ENCODE data around the gene PTCH1.
A peak's percentile ranks its signal among the peaks of the same experiment; 100 is the strongest.

Gene PTCH1

GRCh38 chr9:95479330-95479729, 37.4 kb downstream of the PTCH1 start:
- no peaks in the 10 kb centered on the region for H3K9me3 Mint-ChIP-seq
- H3K27ac Mint-ChIP-seq = peak overlapping the region; percentile 94
- peaks cover 67% of the 10 kb centered on the region for H3K36me3 Mint-ChIP-seq (ENCODE audit: low read depth)
- no peak overlapping the region for H3K4me3 Mint-ChIP-seq
- H3K27me3 Mint-ChIP-seq (ENCODE audit: low read depth, poor library complexity) = peaks cover 2% of the 10 kb centered on the region
- no peak for TF ChIP-seq CTCF (IDR thresholded peaks at IDR 0.05)
- peaks cover 81% of the 10 kb centered on the region for H3K4me1 Mint-ChIP-seq
- no peak for DNase-seq

- Mint-ChIP-seq H3K36me3 (ENCODE audit: low read depth) (peaks cover 70% of the 10 kb centered on the region), H3K9me3 (no peaks in the 10 kb centered on the region), H3K4me1 (peaks cover 71% of the 10 kb centered on the region), H3K27ac (peak overlapping the region; percentile 94), H3K4me3 (peak overlapping the region; percentile 34), H3K27me3 (ENCODE audit: low read depth, poor library complexity) (peaks cover 2% of the 10 kb centered on the region)
- no peak for TF ChIP-seq CTCF (IDR thresholded peaks at IDR 0.05)
- no peak for DNase-seq
These were observed 38.4 kb downstream of the PTCH1 start for GRCh38 chr9:95478335-95478734.

- H3K36me3 Mint-ChIP-seq (ENCODE audit: low read depth) = peaks cover 74% of the 10 kb centered on the region
These were observed 38.9 kb downstream of the PTCH1 start for GRCh38 chr9:95477885-95478284.

GRCh38 chr9:95477441-95477840, 39.3 kb downstream of the PTCH1 start:
- H3K9me3 Mint-ChIP-seq = no peaks in the 10 kb centered on the region
- peaks cover 67% of the 10 kb centered on the region for H3K4me1 Mint-ChIP-seq
- peaks cover 78% of the 10 kb centered on the region for H3K36me3 Mint-ChIP-seq (ENCODE audit: low read depth)
- peaks cover 2% of the 10 kb centered on the region for H3K27me3 Mint-ChIP-seq (ENCODE audit: low read depth, poor library complexity)
- H3K4me3 Mint-ChIP-seq = no peak overlapping the region
- DNase-seq = no peak
- peak overlapping the region; percentile 94 for H3K27ac Mint-ChIP-seq
- no peak for TF ChIP-seq CTCF (IDR thresholded peaks at IDR 0.05)

More at GRCh38 chr9:95477885-95478284, 38.9 kb downstream of the PTCH1 start:
- peaks cover 2% of the 10 kb centered on the region for H3K27me3 Mint-ChIP-seq (ENCODE audit: low read depth, poor library complexity)
- no peak for DNase-seq
- H3K4me3 Mint-ChIP-seq = peak overlapping the region; percentile 34
- no peak for TF ChIP-seq CTCF (IDR thresholded peaks at IDR 0.05)
- H3K27ac Mint-ChIP-seq = peak overlapping the region; percentile 94
- no peaks in the 10 kb centered on the region for H3K9me3 Mint-ChIP-seq
- H3K4me1 Mint-ChIP-seq = peaks cover 67% of the 10 kb centered on the region

GRCh38 chr9:95468791-95469190, 48.0 kb downstream of the PTCH1 start:
- Mint-ChIP-seq H3K27me3 (ENCODE audit: low read depth, poor library complexity) (peaks cover 10% of the 10 kb centered on the region), H3K27ac (peak overlapping the region; percentile 70)
- TF ChIP-seq CTCF (IDR thresholded peaks at IDR 0.05) = no peak

GRCh38 chr9:95465115-95465514, 51.7 kb downstream of the PTCH1 start:
- no peak for TF ChIP-seq CTCF (IDR thresholded peaks at IDR 0.05)
- H3K27ac Mint-ChIP-seq = no peak overlapping the region
- H3K36me3 Mint-ChIP-seq (ENCODE audit: low read depth) = peaks cover 71% of the 10 kb centered on the region
- H3K4me1 Mint-ChIP-seq = peaks cover 74% of the 10 kb centered on the region
- no peaks in the 10 kb centered on the region for H3K9me3 Mint-ChIP-seq
- no peak for DNase-seq
- H3K4me3 Mint-ChIP-seq = no peak overlapping the region
- peaks cover 4% of the 10 kb centered on the region for H3K27me3 Mint-ChIP-seq (ENCODE audit: low read depth, poor library complexity)

More at GRCh38 chr9:95468791-95469190, 48.0 kb downstream of the PTCH1 start:
- H3K4me1 Mint-ChIP-seq = peaks cover 39% of the 10 kb centered on the region
- peaks cover 81% of the 10 kb centered on the region for H3K36me3 Mint-ChIP-seq (ENCODE audit: low read depth)
- no peak for DNase-seq
- no peak overlapping the region for H3K4me3 Mint-ChIP-seq
- H3K9me3 Mint-ChIP-seq = no peaks in the 10 kb centered on the region

Data from nephron progenitor cell (in vitro differentiated cells).